Body of pancreas (tissue), 4 donors: ENCODE results near the gene FHOD1. TPM values are rescaled to one million over a fixed set of nuclear protein-coding genes. Genes with fewer than 3 reads are reported as not detected.

Experiments
- ATAC-seq: fragments of 150-250 bp; one replicate; pipeline ENCODE4 v1.9.1; 2016
- DNase-seq, 4 donors: peaks; one replicate each; pipeline ENCODE4 v3.0.0-alpha.2; 2019
- H3K27ac ChIP-seq, 4 donors: fragments of 200-600 bp; sonication (generic); 1 replicate in 3 of 4; 2 replicates in 1 of 4; pipeline versions ENCODE4 v1.5.1 to v1.6.1; 2016 to 2019; ENCODE audit warnings: mild to moderate bottlenecking in 1 of 4, mixed read lengths in 1 of 4, moderate library complexity in 1 of 4
- H3K27me3 ChIP-seq, 2 donors: fragments of 200-600 bp; sonication (generic); one replicate each; pipeline ENCODE4 v1.6.0; 2016; ENCODE audit warnings: mild to moderate bottlenecking in 1 of 2
- H3K36me3 ChIP-seq, 2 donors: fragments of 200-600 bp; sonication (generic); replicated peaks in 1 of 2; 2 replicates each; pipeline ENCODE4 v1.5.1; 2016; ENCODE audit warnings: low read depth in 2 of 2; ENCODE audit not compliant: insufficient read depth in 1 of 2
- H3K4me1 ChIP-seq: fragments of 200-600 bp; sonication (generic); one replicate; pipeline ENCODE4 v1.6.0; 2016
- H3K4me3 ChIP-seq, 2 donors: fragments of 200-600 bp; sonication (generic); 1 replicate in 1 of 2; 2 replicates in 1 of 2; pipeline ENCODE4 v1.5.1; 2016 to 2019
- H3K9me3 ChIP-seq, 3 donors: fragments of 200-600 bp; sonication (generic); 1 replicate in 2 of 3; 2 replicates in 1 of 3; pipeline ENCODE4 v1.5.1; 2016
- POLR2A ChIP-seq, 3 donors: fragments of 450-650 bp; IDR thresholded peaks; one replicate each; pipeline ENCODE4 v1.6.1; 2016; ENCODE audit warnings: antibody characterized with exemption in 3 of 3, mild to moderate bottlenecking in 2 of 3
- WGBS, 2 donors: methylation state at CpG; one replicate each; pipeline ENCODE4 v1.1.5; 2017; 5-methylcytosine and 5-hydroxymethylcytosine counted together
- intact Hi-C: fragments of 100-400 bp; cut with DNase I; formaldehyde crosslinking; loops from one replicate; pipeline ENCODE4 v1.15.1; 2023
- total RNA-seq, 2 donors: library from RNA; depleted of rRNA; stranded (reverse); fragments of >200 nt; gene quantifications; one replicate each; pipeline ENCODE4 v1.1.0, GENCODE V29; 2016
- TF ChIP-seq, protein P1 (sequence below), 7 experiments: fragments of 450-650 bp in 4 of 7; fragments of 200-600 bp in 3 of 7; sonication (generic) in 3 of 7; IDR thresholded peaks; one replicate each; pipeline ENCODE4 v1.5.1; 2016 to 2019; ENCODE audit warnings: antibody characterized with exemption in 7 of 7

FHOD1 gene
- total RNA-seq, 2 donors from 2014 or later, result 12.2 to 26.4 TPM

DNA sequence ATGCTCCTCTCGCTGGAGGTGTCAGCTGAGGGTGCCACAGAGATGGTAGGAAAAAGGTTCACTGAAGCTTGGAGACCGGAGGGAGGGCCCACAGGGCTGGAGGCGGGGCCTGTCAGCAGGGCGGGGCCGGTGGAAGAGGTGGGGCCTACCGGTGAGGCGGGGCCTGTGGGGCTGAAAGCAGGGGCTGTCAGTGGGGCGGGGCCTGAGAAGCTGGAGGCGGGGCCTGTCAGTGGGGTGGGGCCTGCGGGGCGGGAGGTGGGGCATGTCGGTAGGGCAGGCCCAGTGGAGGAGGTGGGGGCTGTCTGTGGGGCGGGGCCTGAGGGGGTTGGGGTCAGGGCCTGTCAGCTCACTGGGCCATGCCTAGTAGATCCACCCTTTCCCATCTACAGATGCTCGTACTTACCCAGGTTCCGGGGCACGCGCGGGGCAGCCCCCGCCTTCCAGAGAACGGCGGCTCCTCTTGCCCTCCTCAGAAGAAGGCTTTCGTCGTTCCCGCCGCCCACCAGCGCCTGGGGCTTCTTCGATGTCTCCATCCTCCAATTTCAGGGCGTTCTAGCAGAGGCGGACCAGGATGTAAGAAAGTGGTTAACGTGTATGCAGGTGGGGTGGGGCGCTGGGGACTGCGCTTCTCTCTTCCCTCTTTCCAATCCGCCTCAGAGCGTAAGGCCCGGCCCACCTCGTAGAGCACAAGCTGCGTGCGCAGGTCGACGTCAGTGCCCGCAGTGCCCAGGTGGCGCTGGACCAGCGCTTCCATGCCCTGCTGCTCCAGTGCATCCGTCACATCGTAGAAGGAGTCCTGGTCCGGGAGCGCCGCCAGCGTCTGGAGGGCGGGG, 10.5 kb downstream of the FHOD1 start:
- DNase-seq (peak in 2 of 4 donors; percentile 9 to 37), ATAC-seq (peak; percentile 20)
- Histone ChIP-seq H3K27ac (no peak overlapping the region), H3K4me3 (no peak overlapping the region), H3K36me3 (peaks cover 0 to 13% of the 10 kb centered on the region in 2 donors), H3K4me1 (peaks cover 16% of the 10 kb centered on the region), H3K9me3 (no peaks in the 10 kb centered on the region), H3K27me3 (no peaks in the 10 kb centered on the region)
- TF ChIP-seq, protein P1, sequence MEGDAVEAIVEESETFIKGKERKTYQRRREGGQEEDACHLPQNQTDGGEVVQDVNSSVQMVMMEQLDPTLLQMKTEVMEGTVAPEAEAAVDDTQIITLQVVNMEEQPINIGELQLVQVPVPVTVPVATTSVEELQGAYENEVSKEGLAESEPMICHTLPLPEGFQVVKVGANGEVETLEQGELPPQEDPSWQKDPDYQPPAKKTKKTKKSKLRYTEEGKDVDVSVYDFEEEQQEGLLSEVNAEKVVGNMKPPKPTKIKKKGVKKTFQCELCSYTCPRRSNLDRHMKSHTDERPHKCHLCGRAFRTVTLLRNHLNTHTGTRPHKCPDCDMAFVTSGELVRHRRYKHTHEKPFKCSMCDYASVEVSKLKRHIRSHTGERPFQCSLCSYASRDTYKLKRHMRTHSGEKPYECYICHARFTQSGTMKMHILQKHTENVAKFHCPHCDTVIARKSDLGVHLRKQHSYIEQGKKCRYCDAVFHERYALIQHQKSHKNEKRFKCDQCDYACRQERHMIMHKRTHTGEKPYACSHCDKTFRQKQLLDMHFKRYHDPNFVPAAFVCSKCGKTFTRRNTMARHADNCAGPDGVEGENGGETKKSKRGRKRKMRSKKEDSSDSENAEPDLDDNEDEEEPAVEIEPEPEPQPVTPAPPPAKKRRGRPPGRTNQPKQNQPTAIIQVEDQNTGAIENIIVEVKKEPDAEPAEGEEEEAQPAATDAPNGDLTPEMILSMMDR (IDR thresholded peaks at IDR 0.05), result no peak
- no peak for TF ChIP-seq POLR2A (IDR thresholded peaks at IDR 0.05)
- 83 to 86% methylated on average over 40 to 44 of the region's 50 CpGs for WGBS, 2 donors
- intact Hi-C loops, result no loop called here

DNA sequence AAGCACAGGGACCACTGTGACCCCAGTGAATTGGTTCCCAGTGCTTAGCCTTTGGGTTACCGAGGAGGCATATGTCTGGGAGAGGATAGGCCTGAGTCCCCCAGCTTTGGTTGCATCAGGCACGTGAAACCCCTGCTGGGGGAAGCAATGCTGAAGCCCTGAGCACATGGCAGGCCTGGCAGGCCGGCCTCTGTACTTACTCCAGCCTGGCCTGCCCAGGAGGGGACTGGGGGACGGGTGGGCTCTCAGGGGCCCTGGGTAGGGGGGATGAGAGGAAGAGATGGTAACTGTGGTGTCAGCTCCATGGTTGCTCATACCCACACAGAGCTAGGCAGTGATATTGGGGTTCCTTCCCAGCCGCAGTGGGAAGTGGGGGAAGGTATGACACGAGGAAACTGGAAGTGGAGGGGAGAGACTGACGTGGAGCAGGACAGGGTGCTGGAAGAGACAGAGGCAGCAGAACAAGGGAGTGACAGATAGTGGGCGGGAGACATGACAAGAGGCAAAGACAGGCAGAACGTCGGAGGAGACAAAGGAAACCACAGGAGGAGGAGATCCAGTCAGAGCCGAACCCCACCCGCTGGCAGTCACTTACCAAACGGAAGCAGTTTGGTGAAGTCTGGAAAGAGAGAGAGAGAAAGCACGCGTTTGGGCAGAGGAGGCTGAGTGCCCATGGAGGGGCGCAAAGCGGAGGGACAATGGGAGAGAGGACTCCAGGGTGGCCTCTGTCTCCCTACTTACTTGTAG, 11.3 kb downstream of the FHOD1 start:
- no peaks in the 10 kb centered on the region for H3K9me3 ChIP-seq
- DNase-seq, result no peak
- TF ChIP-seq POLR2A (IDR thresholded peaks at IDR 0.05), result no peak
- TF ChIP-seq, protein P1 (IDR thresholded peaks at IDR 0.05), result no peak
- H3K4me3 ChIP-seq, result no peak overlapping the region
- peaks cover 9% of the 10 kb centered on the region for H3K4me1 ChIP-seq
- intact Hi-C loops, result no loop called here
- WGBS, 2 donors, result 86 to 89% methylated on average over 13 to 17 of the region's 17 CpGs
- H3K27me3 ChIP-seq, result no peaks in the 10 kb centered on the region
- no peak for ATAC-seq
- H3K27ac ChIP-seq, result no peak overlapping the region
- H3K36me3 ChIP-seq, result peaks cover 0 to 15% of the 10 kb centered on the region in 2 donors

DNA sequence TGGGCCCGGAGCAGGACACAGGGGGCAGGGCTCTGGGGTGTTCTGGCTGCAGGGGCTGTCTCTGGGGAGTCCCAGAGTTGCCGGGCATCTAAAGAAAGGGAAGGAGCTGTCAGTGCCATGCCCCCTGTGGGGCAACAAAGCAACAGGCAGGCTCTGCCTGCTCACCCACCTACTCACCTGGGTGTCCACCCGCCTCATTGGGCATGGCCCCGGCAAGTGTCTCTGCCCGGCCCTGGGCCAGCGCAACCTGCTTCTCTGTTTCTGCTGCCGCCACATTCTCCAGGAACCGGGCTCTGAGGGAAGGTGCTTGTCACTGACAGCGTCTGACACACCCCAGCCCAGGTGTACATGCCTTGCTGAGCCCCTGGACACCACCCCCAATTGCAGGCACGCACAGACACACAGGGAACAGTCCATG, 13.1 kb downstream of the FHOD1 start:
- 93 to 97% methylated on average over 7 to 10 of the region's 10 CpGs for WGBS, 2 donors
- H3K9me3 ChIP-seq, result no peaks in the 10 kb centered on the region
- peaks cover 0 to 22% of the 10 kb centered on the region in 2 donors for H3K36me3 ChIP-seq
- H3K4me1 ChIP-seq, result no peaks in the 10 kb centered on the region
- DNase-seq, result no peak
- TF ChIP-seq POLR2A (IDR thresholded peaks at IDR 0.05), result no peak
- TF ChIP-seq, protein P1 (IDR thresholded peaks at IDR 0.05), result no peak
- H3K4me3 ChIP-seq, result no peak overlapping the region
- ATAC-seq, result no peak
- no peaks in the 10 kb centered on the region for H3K27me3 ChIP-seq
- H3K27ac ChIP-seq, result no peak overlapping the region
- intact Hi-C loops, result no loop called here

DNA sequence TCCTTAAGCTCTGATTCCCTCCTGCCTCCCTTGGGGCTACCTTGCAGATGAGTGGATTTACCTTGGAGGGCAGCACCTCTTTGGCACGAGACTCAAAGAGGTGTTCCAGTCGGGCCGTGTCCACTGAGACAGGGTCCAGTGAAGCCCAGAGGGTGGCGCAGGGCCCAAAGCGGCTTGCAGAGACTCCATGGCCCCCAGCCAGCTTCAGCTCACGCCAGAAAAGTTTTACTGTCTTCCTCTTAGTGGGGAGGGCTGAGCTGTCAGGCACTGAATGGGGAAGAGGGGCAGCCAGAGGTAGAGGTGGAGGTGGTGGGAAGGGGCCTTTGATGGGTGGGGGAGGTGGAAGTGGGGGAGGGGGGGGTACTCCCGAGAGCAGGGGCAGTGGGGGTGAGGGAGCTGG, 13.7 kb downstream of the FHOD1 start:
- WGBS, 2 donors, result 75 to 83% methylated on average over 1 to 7 of the region's 7 CpGs
- Histone ChIP-seq H3K4me1 (no peaks in the 10 kb centered on the region), H3K9me3 (no peaks in the 10 kb centered on the region), H3K4me3 (no peak overlapping the region), H3K27ac (no peak overlapping the region), H3K36me3 (peaks cover 0 to 24% of the 10 kb centered on the region in 2 donors), H3K27me3 (no peaks in the 10 kb centered on the region)
- intact Hi-C loops, result no loop called here
- no peak for TF ChIP-seq POLR2A (IDR thresholded peaks at IDR 0.05)
- TF ChIP-seq, protein P1 (IDR thresholded peaks at IDR 0.05), result no peak
- ATAC-seq (no peak), DNase-seq (no peak)
